Uterus (tissue), 2 donors: Measurements from ENCODE around the gene STAT6.

Experiments used
- POLR2A ChIP-seq, 2 donors: fragments of 450-650 bp; IDR thresholded peaks; one replicate each; pipeline ENCODE4 v1.6.1; 2016; ENCODE audit warnings: antibody characterized with exemption in 2 of 2, mild to moderate bottlenecking in 1 of 2, moderate library complexity in 1 of 2
- TF ChIP-seq, protein P1 (sequence below), 4 experiments: fragments of 200-600 bp in 2 of 4; fragments of 450-650 bp in 2 of 4; sonication (generic) in 2 of 4; IDR thresholded peaks; one replicate each; pipeline ENCODE4 v1.5.1; 2016 to 2019; ENCODE audit warnings: antibody characterized with exemption in 4 of 4, mild to moderate bottlenecking in 2 of 4, moderate library complexity in 1 of 4

DNA sequence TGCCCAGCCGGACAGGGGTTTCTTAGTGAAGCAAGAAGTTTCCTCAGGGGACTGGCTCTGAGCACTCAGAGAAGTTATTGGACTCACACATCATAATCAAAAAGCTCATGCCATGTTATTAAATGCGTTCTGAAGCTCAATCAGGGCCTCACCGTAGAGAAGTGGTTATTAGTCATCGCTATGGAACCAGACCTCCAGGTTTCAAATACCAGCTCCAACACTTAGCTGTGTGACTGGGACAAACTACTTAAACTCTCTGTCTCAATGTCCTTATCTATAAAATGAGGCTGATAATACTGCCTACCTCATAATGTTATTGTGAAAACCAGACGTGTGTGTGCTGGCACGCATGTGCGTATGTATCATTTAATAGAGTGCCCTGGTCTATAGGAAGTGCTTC, 7.3 kb downstream of the STAT6 start:
- TF ChIP-seq, protein P1, sequence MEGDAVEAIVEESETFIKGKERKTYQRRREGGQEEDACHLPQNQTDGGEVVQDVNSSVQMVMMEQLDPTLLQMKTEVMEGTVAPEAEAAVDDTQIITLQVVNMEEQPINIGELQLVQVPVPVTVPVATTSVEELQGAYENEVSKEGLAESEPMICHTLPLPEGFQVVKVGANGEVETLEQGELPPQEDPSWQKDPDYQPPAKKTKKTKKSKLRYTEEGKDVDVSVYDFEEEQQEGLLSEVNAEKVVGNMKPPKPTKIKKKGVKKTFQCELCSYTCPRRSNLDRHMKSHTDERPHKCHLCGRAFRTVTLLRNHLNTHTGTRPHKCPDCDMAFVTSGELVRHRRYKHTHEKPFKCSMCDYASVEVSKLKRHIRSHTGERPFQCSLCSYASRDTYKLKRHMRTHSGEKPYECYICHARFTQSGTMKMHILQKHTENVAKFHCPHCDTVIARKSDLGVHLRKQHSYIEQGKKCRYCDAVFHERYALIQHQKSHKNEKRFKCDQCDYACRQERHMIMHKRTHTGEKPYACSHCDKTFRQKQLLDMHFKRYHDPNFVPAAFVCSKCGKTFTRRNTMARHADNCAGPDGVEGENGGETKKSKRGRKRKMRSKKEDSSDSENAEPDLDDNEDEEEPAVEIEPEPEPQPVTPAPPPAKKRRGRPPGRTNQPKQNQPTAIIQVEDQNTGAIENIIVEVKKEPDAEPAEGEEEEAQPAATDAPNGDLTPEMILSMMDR (IDR thresholded peaks at IDR 0.05) = no peak
- TF ChIP-seq POLR2A (IDR thresholded peaks at IDR 0.05) = no peak
